T47D (cell line): Measurements from ENCODE around the gene ACSF3.
A peak's percentile ranks its signal among the peaks of the same experiment; 100 is the strongest.

Experiments used
- DNase-seq, 2 experiments: peaks; one replicate each; pipeline versions ENCODE4 v3.0.0 to v3.0.0-alpha.2; 2011 to 2012; ENCODE audit warnings: low read depth in 1 of 2, low spot score in 1 of 2
- JUND ChIP-seq: IDR thresholded peaks from 2 replicates; pipeline ENCODE4 v1.6.1; 2012; ENCODE audit warnings: low read depth
- in situ Hi-C: cut with HindIII; loops from 2 replicates; pipeline ENCODE4 v1.10.0; 2016; ENCODE audit warnings: low sequenced_read_pairs, low pct_unique_long_range_greater_than_20kb

The ACSF3 gene

GRCh38 chr16:89194340-89195311 is 101.0 kb downstream of the ACSF3 start:
- no peak for DNase-seq
- in situ Hi-C loops = no loop called here
- TF ChIP-seq JUND = no peak

DNA sequence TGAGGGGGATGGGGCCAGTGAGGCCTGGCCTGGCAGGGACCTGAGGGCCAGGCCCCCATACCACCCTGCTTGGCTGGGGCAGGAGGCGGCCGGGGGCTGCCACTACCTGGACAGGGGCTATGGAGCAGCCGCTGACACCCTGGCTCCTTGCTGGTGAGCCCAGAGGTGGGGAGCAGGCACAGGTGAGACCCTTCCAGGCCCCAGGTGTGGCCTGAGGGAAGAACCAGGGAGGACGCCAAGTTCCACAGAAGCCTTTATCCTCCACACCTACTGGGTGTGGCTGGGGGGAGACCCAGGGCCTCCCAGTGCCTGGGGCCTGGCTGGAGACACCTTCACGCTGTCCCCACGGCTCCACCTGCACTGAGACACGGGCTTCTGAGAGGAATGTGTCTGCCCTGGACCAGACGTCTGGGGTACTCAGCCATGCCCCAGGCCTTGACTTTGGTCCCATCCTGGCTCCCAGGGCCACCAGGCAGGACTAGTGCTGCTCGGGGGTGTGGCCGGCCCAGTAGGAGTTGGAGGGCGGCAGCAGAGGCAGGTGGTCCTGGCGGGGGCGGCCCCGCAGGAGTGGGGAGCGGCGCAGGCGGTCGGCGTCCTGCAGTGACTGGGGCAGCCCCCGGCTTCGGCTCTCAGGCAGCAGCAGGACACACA is 102.0 kb downstream of the ACSF3 start:
- TF ChIP-seq JUND = no peak
- in situ Hi-C loops = no loop called here
- no peak for DNase-seq

- in situ Hi-C loops = no loop called here
- DNase-seq = no peak
- no peak for TF ChIP-seq JUND
Observed at GRCh38 chr16:89197033-89197632, 103.5 kb downstream of the ACSF3 start.

DNA sequence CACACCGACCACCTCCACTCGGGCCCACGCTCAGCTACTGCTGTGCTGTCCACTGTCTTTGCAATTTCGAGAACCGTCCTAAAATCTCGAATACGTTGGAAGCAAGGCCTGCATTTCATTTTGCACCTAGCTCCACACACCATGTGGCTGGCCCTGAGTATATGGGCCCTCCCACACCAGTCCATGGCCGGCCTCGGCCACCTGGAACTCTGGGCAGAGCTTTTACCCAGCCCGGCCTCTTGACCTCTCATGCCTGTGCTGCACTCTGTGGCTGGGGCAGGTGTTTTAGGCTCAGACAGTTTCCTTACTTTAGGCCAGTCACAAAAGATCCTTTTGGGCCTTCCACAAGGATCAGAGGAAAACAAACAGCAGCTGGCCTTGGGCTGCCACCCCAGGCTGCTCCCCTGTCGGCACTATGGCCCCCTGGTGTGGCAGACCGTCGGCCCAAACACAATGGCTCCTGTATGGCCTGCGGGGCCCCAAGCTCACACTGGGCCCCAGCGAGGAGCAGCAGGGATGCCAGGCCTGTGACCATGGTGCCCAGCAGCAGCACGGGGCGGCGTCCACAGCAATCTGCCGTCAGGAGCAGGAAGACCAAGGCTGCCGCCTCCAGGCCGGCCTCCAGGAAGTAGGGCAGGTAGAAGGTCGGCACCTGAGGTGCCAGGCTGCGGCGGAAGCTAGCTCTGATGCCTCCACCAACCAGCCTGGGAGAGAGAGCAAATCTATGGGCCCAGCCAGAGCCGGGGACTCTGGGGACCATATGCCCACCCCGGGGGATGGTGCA is 104.2 kb downstream of the ACSF3 start:
- no peak for TF ChIP-seq JUND
- peak in 1 of 2 experiments; percentile 37 for DNase-seq
- in situ Hi-C loops = no loop called here

- DNase-seq = no peak
- in situ Hi-C loops = no loop called here
- no peak for TF ChIP-seq JUND
Observed at GRCh38 chr16:89198417-89199240, 105.0 kb downstream of the ACSF3 start.

- no peak for TF ChIP-seq JUND
- DNase-seq = no peak
- in situ Hi-C loops = no loop called here
Observed at GRCh38 chr16:89199241-89200123, 105.8 kb downstream of the ACSF3 start.

DNA sequence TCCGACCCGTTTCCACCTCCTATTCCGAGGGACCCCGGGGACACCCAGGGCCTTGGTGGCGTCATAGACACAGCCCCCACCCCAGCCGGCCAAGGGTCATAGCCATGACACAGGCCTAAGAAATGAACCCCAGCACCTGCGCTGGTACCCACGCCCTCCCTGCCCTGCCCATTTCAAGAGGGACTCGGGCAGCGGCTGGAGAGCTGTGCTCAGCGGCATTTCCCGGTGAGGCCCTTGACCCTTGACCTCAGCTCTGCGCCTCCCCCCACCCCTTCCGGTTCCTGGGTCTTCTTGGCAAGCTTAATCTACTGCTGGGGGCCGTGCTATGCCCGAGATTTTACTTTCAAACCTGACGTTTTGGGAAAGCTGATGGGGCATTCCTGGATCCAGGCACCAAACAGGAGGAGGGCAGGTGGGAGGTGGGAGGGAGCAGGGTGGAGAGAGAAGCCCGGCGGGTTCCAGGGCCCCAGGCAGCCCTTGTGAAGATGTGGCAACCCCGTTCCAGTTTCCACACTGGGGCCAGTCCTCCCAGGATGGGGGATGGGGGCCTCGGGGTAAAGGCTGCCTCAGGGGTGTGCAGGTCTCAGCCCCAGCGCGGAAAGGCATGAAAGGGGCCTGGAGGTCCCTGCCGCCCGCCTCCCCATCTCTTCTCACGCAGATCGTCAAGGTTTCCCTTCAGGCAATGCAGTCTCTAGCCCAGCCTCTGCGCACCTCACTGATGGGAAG is 106.6 kb downstream of the ACSF3 start, which contains the start of gene SLC22A31:
TSS of gene SLC22A31 (minus strand) at position 414 of the 726 bp plus-strand sequence. CDS start at position 378, 36 bp downstream.
- in situ Hi-C loops = no loop called here
- no peak for TF ChIP-seq JUND
- DNase-seq = no peak

DNA sequence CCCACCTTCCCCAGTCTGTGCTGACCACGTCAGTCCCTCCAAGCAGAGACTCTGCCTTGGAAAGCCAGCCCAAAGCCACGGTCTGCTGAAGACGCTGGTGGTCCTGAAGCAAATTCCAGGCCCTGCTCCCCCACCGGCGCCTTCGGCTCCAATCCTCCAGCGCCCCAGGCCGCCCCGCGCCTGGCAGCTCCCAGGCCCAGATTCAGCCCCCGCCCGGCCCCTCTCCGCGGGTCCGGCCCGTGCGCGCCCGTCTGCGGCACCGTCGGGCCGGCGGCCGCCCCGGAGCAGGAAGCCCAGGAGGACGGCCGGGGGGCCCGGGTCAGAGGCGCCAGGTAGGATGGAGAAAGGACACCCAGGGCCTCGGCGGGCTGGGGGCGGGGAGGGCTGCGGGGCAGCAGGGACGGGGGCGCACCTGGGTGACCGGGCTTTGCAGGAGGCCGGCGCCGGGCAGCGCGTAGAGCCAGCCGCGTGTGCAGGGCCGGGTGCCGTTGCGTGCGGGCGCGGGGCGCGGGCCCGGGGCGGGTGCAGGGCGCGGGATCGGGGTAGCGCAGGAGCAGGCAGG is 107.3 kb downstream of the ACSF3 start:
- in situ Hi-C loops = no loop called here
- TF ChIP-seq JUND = no peak

GRCh38 chr16:89201439-89202377 is 108.1 kb downstream of the ACSF3 start:
- no peak for TF ChIP-seq JUND
- peak; percentile 95 to 98 for DNase-seq
- in situ Hi-C loops = no loop called here

More for the DNA sequence above, 107.3 kb downstream of the ACSF3 start:
- no peak for DNase-seq
